HepG2 (cell line): Measurements from ENCODE around the gene KIF2C. TPM values are rescaled to one million over a fixed set of nuclear protein-coding genes. Genes with fewer than 3 reads are reported as not detected.

Experiments
- AGO2 ChIP-seq: fragments of 200-400 bp; formaldehyde crosslinking; optimal IDR thresholded peaks from 2 replicates; pipeline ENCODE3; 2017; ENCODE audit warnings: mild to moderate bottlenecking, low read depth, low read length, moderate library complexity
- CC2D1A ChIP-seq: sonication (generic); formaldehyde crosslinking; IDR thresholded peaks from 2 replicates; pipeline ENCODE4 v1.8.1; 2023; ENCODE audit warnings: mild to moderate bottlenecking, missing genetic modification reagents
- CREBL2 ChIP-seq: sonication (generic); formaldehyde crosslinking; IDR thresholded peaks from 2 replicates; pipeline ENCODE4 v1.8.1; 2023; ENCODE audit warnings: missing genetic modification reagents, mild to moderate bottlenecking, borderline replicate concordance
- DMTF1 ChIP-seq: sonication (generic); formaldehyde crosslinking; IDR thresholded peaks from 2 replicates; pipeline ENCODE4 v1.4.0; 2020; ENCODE audit warnings: mild to moderate bottlenecking, missing genetic modification reagents
- DNMT3B ChIP-seq: conservative IDR thresholded peaks from 2 replicates; pipeline ENCODE4 v1.6.1; 2016; ENCODE audit warnings: missing biosample characterization, control low read depth
- EED ChIP-seq: sonication (generic); formaldehyde crosslinking; IDR thresholded peaks from 2 replicates; pipeline ENCODE4 v1.5.0; 2020; ENCODE audit warnings: mild to moderate bottlenecking, missing genetic modification reagents
- FOXA1 ChIP-seq, 2 experiments: fragments of 450-650 bp in 1 of 2; sonication (generic) in 1 of 2; formaldehyde crosslinking in 1 of 2; IDR thresholded peaks; 2 replicates each; pipeline versions ENCODE4 v1.4.0 to v1.6.1; 2016 to 2020; ENCODE audit warnings: missing genetic modification reagents in 1 of 2
- MAFK ChIP-seq, 2 experiments: IDR thresholded peaks in 1 of 2; conservative IDR thresholded peaks in 1 of 2; 2 replicates each; pipeline ENCODE4 v1.6.1; 2011; ENCODE audit warnings: improper control_type of control experiment in 2 of 2, low read length in 2 of 2
- MTA1 ChIP-seq: sonication (generic); formaldehyde crosslinking; IDR thresholded peaks from 2 replicates; pipeline ENCODE4 v1.4.0; 2020; ENCODE audit warnings: missing genetic modification reagents, mild to moderate bottlenecking, borderline replicate concordance
- PRDM10 ChIP-seq: sonication (generic); formaldehyde crosslinking; IDR thresholded peaks from 2 replicates; pipeline ENCODE4 v1.4.0; 2020; ENCODE audit warnings: low read depth, missing genetic modification reagents
- SALL2 ChIP-seq: sonication (generic); formaldehyde crosslinking; IDR thresholded peaks from 2 replicates; pipeline ENCODE4 v1.8.1; 2023; ENCODE audit warnings: mild to moderate bottlenecking, missing genetic modification reagents, inconsistent platforms
- SMARCC2 ChIP-seq: fragments of 450-650 bp; IDR thresholded peaks from 2 replicates; pipeline ENCODE4 v1.6.1; 2017; ENCODE audit warnings: antibody characterized with exemption, mild to moderate bottlenecking
- SP5 ChIP-seq: IDR thresholded peaks from 2 replicates; pipeline ENCODE4 v1.6.1; 2016; ENCODE audit warnings: low read depth, borderline replicate concordance
- STAT5B ChIP-seq: sonication (generic); formaldehyde crosslinking; IDR thresholded peaks from 2 replicates; pipeline ENCODE4 v1.4.0; 2020; ENCODE audit warnings: missing genetic modification reagents
- TGIF2 ChIP-seq: IDR thresholded peaks from 2 replicates; pipeline ENCODE4 v1.6.1; 2016; ENCODE audit warnings: control low read depth, missing compliant biosample characterization
- YEATS2 ChIP-seq: sonication (generic); formaldehyde crosslinking; IDR thresholded peaks from 2 replicates; pipeline ENCODE4 v1.4.0; 2020; ENCODE audit warnings: missing genetic modification reagents, borderline replicate concordance
- ZNF503 ChIP-seq: sonication (generic); formaldehyde crosslinking; IDR thresholded peaks from 2 replicates; pipeline ENCODE4 v1.4.0; 2020; ENCODE audit warnings: missing genetic modification reagents
- ZNF549 ChIP-seq: sonication (generic); formaldehyde crosslinking; IDR thresholded peaks from 2 replicates; pipeline ENCODE4 v1.5.0; 2020; ENCODE audit warnings: missing genetic modification reagents
- ZNF557 ChIP-seq: sonication (generic); formaldehyde crosslinking; IDR thresholded peaks from 2 replicates; pipeline ENCODE4 v1.4.0; 2020; ENCODE audit warnings: missing genetic modification reagents
- ZNF569 ChIP-seq: sonication (generic); formaldehyde crosslinking; IDR thresholded peaks from 2 replicates; pipeline ENCODE4 v1.5.0; 2020; ENCODE audit warnings: mild to moderate bottlenecking, missing genetic modification reagents, moderate library complexity, borderline replicate concordance
- ZNF737 ChIP-seq: sonication (generic); formaldehyde crosslinking; IDR thresholded peaks from 2 replicates; pipeline ENCODE4 v1.5.0; 2020; ENCODE audit warnings: missing genetic modification reagents, mild to moderate bottlenecking, borderline replicate concordance
- polyA plus RNA-seq, 8 experiments: library from polyadenylated mRNA; depleted of rRNA in 3 of 8; stranded (reverse) in 7 of 8; unstranded in 1 of 8; fragments of >200 nt; fragmentation: Illumina TruSeq in 4 of 8; extraction: Trizol in 4 of 8; gene quantifications; 2 replicates each; pipeline versions ENCODE4 v1.2.1 to v1.2.3, GENCODE V29; 2011 to 2016; ENCODE audit warnings: low read depth in 4 of 8, missing spikeins in 1 of 8, mixed read lengths in 1 of 8; ENCODE audit not compliant: insufficient read depth in 1 of 8
- total RNA-seq, 5 experiments: library from RNA; depleted of rRNA; stranded (reverse); fragments of >200 nt; fragmentation: Illumina TruSeq; extraction: Trizol; gene quantifications; 2 replicates each; pipeline ENCODE4 v1.2.3, GENCODE V29; 2016; ENCODE audit warnings: low read depth in 1 of 5

KIF2C gene
- total and polyA plus RNA-seq, 2 of the 13 experiments (the other 11 are each of a cell fraction or from before 2014, with no cell fraction given), result 29.7 to 53.7 TPM

GRCh38 chr1:44775078-44775929 lies 35.7 kb downstream of the KIF2C start, which contains the start of gene RPS8 (continued):
- peak; percentile 93 for TF ChIP-seq ZNF557 (CRISPR knock-in tag)
- peak; percentile 83 for TF ChIP-seq SP5 (CRISPR knock-in tag)
- no peak for TF ChIP-seq CC2D1A
- no peak for TF ChIP-seq ZNF737 (CRISPR knock-in tag)
- TF ChIP-seq SALL2 (CRISPR knock-in tag), result peak; percentile 96
- TF ChIP-seq ZNF569 (CRISPR knock-in tag), result no peak
- no peak for TF ChIP-seq FOXA1 (IDR thresholded peaks at IDR 0.05)
- TF ChIP-seq FOXA1 (CRISPR knock-in tag; IDR thresholded peaks at IDR 0.05), result peak; percentile 48
- no peak for TF ChIP-seq DMTF1 (CRISPR knock-in tag)
- TF ChIP-seq STAT5B (CRISPR knock-in tag), result no peak
- no peak for TF ChIP-seq SMARCC2
- TF ChIP-seq AGO2, result peak; percentile 99
- 0 out of 2 replicates have a peak, but pooled peaks have one; percentile 38 for TF ChIP-seq PRDM10 (CRISPR knock-in tag)
- TF ChIP-seq ZNF503, result peak; percentile 81
- TF ChIP-seq MTA1 (CRISPR knock-in tag), result 0 out of 2 replicates have a peak, but pooled peaks have one; percentile 46
- TF ChIP-seq TGIF2 (CRISPR knock-in tag), result peak; percentile 88; the same call in 1 of the 2 replicates
- peak; percentile 92; the same call in 1 of the 2 replicates for TF ChIP-seq DNMT3B (CRISPR knock-in tag)
- no peak for TF ChIP-seq CREBL2 (CRISPR knock-in tag)
- TF ChIP-seq MAFK (conservative IDR thresholded peaks at IDR 0.05 in 1 of 2, IDR thresholded peaks at IDR 0.05 in 1 of 2; ENCODE audit: low read length in 2 of 2), result peak in 1 of 2 experiments; percentile 24; a peak in 1 of 4 replicates
- peak; percentile 91; the same call in 1 of the 2 replicates for TF ChIP-seq EED
- TF ChIP-seq ZNF549 (CRISPR knock-in tag), result no peak
- peak; percentile 100 for TF ChIP-seq YEATS2 (CRISPR knock-in tag)
